GM18868 (cell line): ENCODE data around the gene NTM.
"Not testable (repeated sequence)": the region's sequence is repeated elsewhere in the genome, so short reads cannot be mapped to it uniquely, and the experiment has no call there.

Experiments
- ATAC-seq: cut with Tn5 transposase; IDR thresholded peaks from one replicate; pipeline ENCODE4 v1.9.1; 2021; ENCODE audit warnings: mild to moderate bottlenecking, moderate library complexity; ENCODE audit not compliant: unreplicated experiment

The NTM gene

GRCh38 chr11:131418189-131418588 lies 47.8 kb downstream of the NTM start:
- no peak for ATAC-seq

GRCh38 chr11:131421066-131421855 lies 50.8 kb downstream of the NTM start:
- ATAC-seq = no peak

- ATAC-seq = no peak
Observed at GRCh38 chr11:131422029-131422428, 51.6 kb downstream of the NTM start.

- ATAC-seq = no peak
Observed at GRCh38 chr11:131422496-131422895, 52.1 kb downstream of the NTM start.

GRCh38 chr11:131423688-131424087 lies 53.3 kb downstream of the NTM start:
- no peak for ATAC-seq

- not testable (repeated sequence) for ATAC-seq
Observed at GRCh38 chr11:131424257-131424876, 54.0 kb downstream of the NTM start.

- no peak for ATAC-seq
Observed at GRCh38 chr11:131425285-131425684, 54.9 kb downstream of the NTM start.

- no peak for ATAC-seq
Observed at GRCh38 chr11:131428853-131429252, 58.4 kb downstream of the NTM start.

GRCh38 chr11:131430473-131431208 lies 60.2 kb downstream of the NTM start:
- no peak for ATAC-seq

- no peak for ATAC-seq
Observed at GRCh38 chr11:131441051-131441810, 70.8 kb downstream of the NTM start.

GRCh38 chr11:131446590-131447275 lies 76.3 kb downstream of the NTM start:
- ATAC-seq = no peak

- no peak for ATAC-seq
Observed at GRCh38 chr11:131447277-131447815, 76.9 kb downstream of the NTM start.

- ATAC-seq = no peak
Observed at GRCh38 chr11:131447898-131448297, 77.5 kb downstream of the NTM start.

- no peak for ATAC-seq
Observed at GRCh38 chr11:131449036-131450019, 78.9 kb downstream of the NTM start.

- ATAC-seq = no peak
Observed at GRCh38 chr11:131454490-131454889, 84.1 kb downstream of the NTM start.

GRCh38 chr11:131454989-131455388 lies 84.6 kb downstream of the NTM start:
- no peak for ATAC-seq

GRCh38 chr11:131455843-131456704 lies 85.7 kb downstream of the NTM start:
- ATAC-seq = no peak

- no peak for ATAC-seq
Observed at GRCh38 chr11:131457163-131457562, 86.7 kb downstream of the NTM start.
